WTC11 (cell line): Measurements from ENCODE around the gene RFC2. TPM values are rescaled to one million over a fixed set of nuclear protein-coding genes. Genes with fewer than 3 reads are reported as not detected.

Experiments used
- ATAC-seq: fragments of 200-7000 bp; cut with Tn5 transposase; 2 replicates; pipeline ENCODE4 v1.10.0; 2021; ENCODE audit warnings: mild to moderate bottlenecking, moderate library complexity
- CTCF ChIA-PET: fragments of 300-600 bp; sonication (Branson Sonifier 250); formaldehyde crosslinking; loops from one replicate; lab custom pipeline; 2021; ENCODE audit warnings: antibody characterized with exemption; lab: Charles Lee
- POLR2A ChIA-PET: fragments of 350-600 bp; sonication (Branson Sonifier 250); formaldehyde crosslinking; loops from one replicate; lab custom pipeline; 2021; ENCODE audit warnings: antibody characterized with exemption; lab: Charles Lee
- DNase-seq: peaks from one replicate; pipeline ENCODE4 v3.0.0; 2021; ENCODE audit warnings: low spot score
- H3K27ac Mint-ChIP-seq: 2 replicates; pipeline ENCODE4 v1.8.0; 2021; ENCODE audit warnings: mixed read lengths
- H3K27me3 Mint-ChIP-seq: 2 replicates; pipeline ENCODE4 v1.8.0; 2021; ENCODE audit warnings: low read depth, mild to moderate bottlenecking, moderate library complexity, mixed read lengths
- H3K36me3 Mint-ChIP-seq: 2 replicates; pipeline ENCODE4 v1.8.0; 2021; ENCODE audit warnings: mixed read lengths
- H3K4me1 Mint-ChIP-seq: 2 replicates; pipeline ENCODE4 v1.8.0; 2022; ENCODE audit warnings: mixed read lengths
- H3K4me3 Mint-ChIP-seq: 2 replicates; pipeline ENCODE4 v1.8.0; 2021; ENCODE audit warnings: mild to moderate bottlenecking, moderate library complexity, mixed read lengths
- H3K9me3 Mint-ChIP-seq: 2 replicates; pipeline ENCODE4 v1.8.0; 2021; ENCODE audit warnings: mixed read lengths
- ATF1 ChIP-seq: sonication (generic); formaldehyde crosslinking; IDR thresholded peaks from 2 replicates; pipeline ENCODE4 v1.8.1; 2023; ENCODE audit warnings: mild to moderate bottlenecking, moderate library complexity, missing genetic modification reagents
- CREB1 ChIP-seq: sonication (generic); formaldehyde crosslinking; IDR thresholded peaks from 2 replicates; pipeline ENCODE4 v1.8.0; 2023; ENCODE audit warnings: mild to moderate bottlenecking, missing genetic modification reagents
- ESRRA ChIP-seq: sonication (generic); formaldehyde crosslinking; IDR thresholded peaks from 2 replicates; pipeline ENCODE4 v1.8.1; 2022; ENCODE audit warnings: mild to moderate bottlenecking, missing genetic modification reagents, borderline replicate concordance
- GTF2I ChIP-seq: fragments of 250-450 bp; sonication (Bioruptor Pico); conservative IDR thresholded peaks from 2 replicates; pipeline ENCODE4 v1.4.0; 2021; ENCODE audit warnings: mild to moderate bottlenecking
- JUN ChIP-seq: sonication (generic); formaldehyde crosslinking; IDR thresholded peaks from 2 replicates; pipeline ENCODE4 v1.8.0; 2023; ENCODE audit warnings: mild to moderate bottlenecking, missing genetic modification reagents
- MYBL2 ChIP-seq: sonication (generic); formaldehyde crosslinking; IDR thresholded peaks from 2 replicates; pipeline ENCODE4 v1.8.1; 2023; ENCODE audit warnings: mild to moderate bottlenecking, moderate library complexity, missing genetic modification reagents
- NFYB ChIP-seq: sonication (generic); formaldehyde crosslinking; conservative IDR thresholded peaks from 2 replicates; pipeline ENCODE4 v1.8.0; 2022; ENCODE audit warnings: low read depth, missing genetic modification reagents
- NR2C2 ChIP-seq: sonication (generic); formaldehyde crosslinking; IDR thresholded peaks from 2 replicates; pipeline ENCODE4 v1.8.0; 2022; ENCODE audit warnings: mild to moderate bottlenecking, missing genetic modification reagents
- OVOL2 ChIP-seq: fragments of 250-450 bp; sonication (Bioruptor Pico); IDR thresholded peaks from 2 replicates; pipeline ENCODE4 v1.9.0; 2021; ENCODE audit warnings: mild to moderate bottlenecking, borderline replicate concordance
- PRRX2 ChIP-seq: fragments of 250-450 bp; sonication (Bioruptor Pico); IDR thresholded peaks from 2 replicates; pipeline ENCODE4 v1.8.0; 2021; ENCODE audit warnings: mild to moderate bottlenecking
- SP1 ChIP-seq: sonication (generic); formaldehyde crosslinking; conservative IDR thresholded peaks from 2 replicates; pipeline ENCODE4 v1.8.1; 2022; ENCODE audit warnings: missing genetic modification reagents
- TEAD1 ChIP-seq: sonication (generic); formaldehyde crosslinking; IDR thresholded peaks from 2 replicates; pipeline ENCODE4 v1.8.0; 2022; ENCODE audit warnings: mild to moderate bottlenecking, missing genetic modification reagents
- ZNF219 ChIP-seq: sonication (generic); formaldehyde crosslinking; IDR thresholded peaks from 2 replicates; pipeline ENCODE4 v1.8.0; 2023; ENCODE audit warnings: missing genetic modification reagents, mild to moderate bottlenecking, borderline replicate concordance
- ZNF317 ChIP-seq: sonication (generic); formaldehyde crosslinking; IDR thresholded peaks from 2 replicates; pipeline ENCODE4 v1.8.1; 2023; ENCODE audit warnings: low read depth, mild to moderate bottlenecking, moderate library complexity, missing genetic modification reagents, borderline replicate concordance
- ZNF396 ChIP-seq: fragments of 250-450 bp; sonication (Bioruptor Pico); IDR thresholded peaks from 2 replicates; pipeline ENCODE4 v1.8.0; 2021; ENCODE audit warnings: mild to moderate bottlenecking, moderate library complexity, borderline replicate concordance
- total RNA-seq: library from RNA; stranded (reverse); gene quantifications from 3 replicates; pipeline ENCODE4 v1.2.3, GENCODE V29; 2021
- TF ChIP-seq, protein P1 (sequence below): sonication (generic); formaldehyde crosslinking; IDR thresholded peaks from 2 replicates; pipeline ENCODE4 v1.8.0; 2022; ENCODE audit warnings: mild to moderate bottlenecking, missing genetic modification reagents
- TF ChIP-seq, protein P2 (sequence below): sonication (generic); formaldehyde crosslinking; conservative IDR thresholded peaks from 2 replicates; pipeline ENCODE4 v1.8.1; 2023; ENCODE audit warnings: mild to moderate bottlenecking, low read depth, missing genetic modification reagents, moderate library complexity
- TF ChIP-seq, protein P3 (sequence below): fragments of 250-450 bp; sonication (Bioruptor Pico); conservative IDR thresholded peaks from 2 replicates; pipeline ENCODE4 v1.9.0; 2021; ENCODE audit warnings: mild to moderate bottlenecking
- TF ChIP-seq, protein P4 (sequence below): fragments of 250-450 bp; sonication (Bioruptor Pico); IDR thresholded peaks from 2 replicates; pipeline ENCODE4 v1.8.0; 2021; ENCODE audit warnings: mild to moderate bottlenecking
- TF ChIP-seq, protein P5 (sequence below): sonication (generic); formaldehyde crosslinking; IDR thresholded peaks from 2 replicates; pipeline ENCODE4 v1.8.0; 2023; ENCODE audit warnings: missing genetic modification reagents
- TF ChIP-seq, protein P6 (sequence below): sonication (generic); formaldehyde crosslinking; IDR thresholded peaks from 2 replicates; pipeline ENCODE4 v1.8.0; 2022; ENCODE audit warnings: mild to moderate bottlenecking, missing genetic modification reagents
- TF ChIP-seq, protein P7 (sequence below): sonication (generic); formaldehyde crosslinking; IDR thresholded peaks from 2 replicates; pipeline ENCODE4 v1.8.0; 2022; ENCODE audit warnings: mild to moderate bottlenecking, missing genetic modification reagents

The RFC2 gene
- total RNA-seq, 1 experiment from 2014 or later, result 80.7 TPM

DNA sequence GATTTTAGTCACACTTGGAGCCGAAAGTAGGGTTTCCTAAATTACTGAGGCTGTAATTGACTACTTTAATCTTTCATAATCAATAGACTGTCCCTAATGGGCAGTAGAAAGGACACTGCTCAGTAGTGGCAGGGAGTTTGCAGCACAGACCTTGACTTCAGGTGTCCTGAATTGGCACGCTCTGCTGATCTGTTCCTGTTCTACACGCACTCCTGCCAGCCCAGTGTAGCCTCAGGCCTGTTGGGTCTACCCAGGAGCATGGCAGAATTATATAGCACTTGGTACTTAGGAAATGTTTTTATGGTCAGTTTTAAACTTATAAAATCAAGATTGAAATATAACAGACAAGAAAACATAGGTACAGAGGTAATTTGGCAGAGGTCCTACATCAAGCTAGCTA lies 71.1 kb downstream of the RFC2 start (continued):
- TF ChIP-seq ZNF317 (CRISPR knock-in tag) (no peak), ZNF219 (CRISPR knock-in tag) (no peak), OVOL2 (no peak)

DNA sequence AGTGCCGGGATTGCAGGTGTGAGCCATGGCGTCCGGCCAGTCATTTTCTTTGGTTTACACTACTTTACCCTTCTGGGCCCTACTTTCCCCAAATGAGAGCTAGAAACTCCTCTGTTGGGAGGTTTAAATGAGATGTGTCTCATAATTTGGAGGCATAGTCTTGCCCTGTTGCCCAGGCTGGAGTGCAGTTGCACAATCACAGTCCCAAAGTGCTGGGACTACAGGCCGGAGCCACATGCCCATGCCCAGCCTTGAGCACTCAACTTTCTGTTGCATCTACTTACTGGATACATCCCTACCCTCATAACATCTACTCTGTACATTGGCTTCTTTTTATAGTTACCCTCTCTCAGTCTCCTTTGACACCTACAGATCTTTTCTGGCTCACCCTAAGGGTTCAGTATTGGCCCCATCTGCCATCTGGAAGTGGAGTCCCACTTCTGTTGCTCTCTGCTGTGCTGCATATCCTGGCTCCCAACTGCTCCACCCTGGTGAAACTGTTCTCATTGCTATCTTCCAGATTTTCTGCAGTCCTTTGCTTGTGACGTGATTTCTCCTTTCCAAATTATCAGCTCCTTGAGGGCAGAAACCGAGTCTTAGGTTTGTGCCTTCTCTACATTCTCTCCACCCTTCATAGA lies 71.6 kb downstream of the RFC2 start:
- POLR2A ChIA-PET, result interaction anchor here (1.0 to 1.4 kb wide), 2 partner anchors 9 to 11 kb away, joined by 3 to 5 read pairs; partner anchors contain the start of gene EIF4H
- Mint-ChIP-seq H3K4me1 (peaks cover 56% of the 10 kb centered on the region), H3K27ac (peak overlapping the region; percentile 82), H3K36me3 (peaks cover 21% of the 10 kb centered on the region), H3K4me3 (no peak overlapping the region), H3K27me3 (no peaks in the 10 kb centered on the region), H3K9me3 (no peaks in the 10 kb centered on the region)
- TF ChIP-seq ATF1 (CRISPR knock-in tag) (no peak), ZNF317 (CRISPR knock-in tag) (no peak), SP1 (CRISPR knock-in tag) (no peak), JUN (CRISPR knock-in tag) (no peak)
- TF ChIP-seq, protein P1, sequence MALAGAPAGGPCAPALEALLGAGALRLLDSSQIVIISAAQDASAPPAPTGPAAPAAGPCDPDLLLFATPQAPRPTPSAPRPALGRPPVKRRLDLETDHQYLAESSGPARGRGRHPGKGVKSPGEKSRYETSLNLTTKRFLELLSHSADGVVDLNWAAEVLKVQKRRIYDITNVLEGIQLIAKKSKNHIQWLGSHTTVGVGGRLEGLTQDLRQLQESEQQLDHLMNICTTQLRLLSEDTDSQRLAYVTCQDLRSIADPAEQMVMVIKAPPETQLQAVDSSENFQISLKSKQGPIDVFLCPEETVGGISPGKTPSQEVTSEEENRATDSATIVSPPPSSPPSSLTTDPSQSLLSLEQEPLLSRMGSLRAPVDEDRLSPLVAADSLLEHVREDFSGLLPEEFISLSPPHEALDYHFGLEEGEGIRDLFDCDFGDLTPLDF (CRISPR knock-in tag), result no peak
- TF ChIP-seq, protein P2, sequence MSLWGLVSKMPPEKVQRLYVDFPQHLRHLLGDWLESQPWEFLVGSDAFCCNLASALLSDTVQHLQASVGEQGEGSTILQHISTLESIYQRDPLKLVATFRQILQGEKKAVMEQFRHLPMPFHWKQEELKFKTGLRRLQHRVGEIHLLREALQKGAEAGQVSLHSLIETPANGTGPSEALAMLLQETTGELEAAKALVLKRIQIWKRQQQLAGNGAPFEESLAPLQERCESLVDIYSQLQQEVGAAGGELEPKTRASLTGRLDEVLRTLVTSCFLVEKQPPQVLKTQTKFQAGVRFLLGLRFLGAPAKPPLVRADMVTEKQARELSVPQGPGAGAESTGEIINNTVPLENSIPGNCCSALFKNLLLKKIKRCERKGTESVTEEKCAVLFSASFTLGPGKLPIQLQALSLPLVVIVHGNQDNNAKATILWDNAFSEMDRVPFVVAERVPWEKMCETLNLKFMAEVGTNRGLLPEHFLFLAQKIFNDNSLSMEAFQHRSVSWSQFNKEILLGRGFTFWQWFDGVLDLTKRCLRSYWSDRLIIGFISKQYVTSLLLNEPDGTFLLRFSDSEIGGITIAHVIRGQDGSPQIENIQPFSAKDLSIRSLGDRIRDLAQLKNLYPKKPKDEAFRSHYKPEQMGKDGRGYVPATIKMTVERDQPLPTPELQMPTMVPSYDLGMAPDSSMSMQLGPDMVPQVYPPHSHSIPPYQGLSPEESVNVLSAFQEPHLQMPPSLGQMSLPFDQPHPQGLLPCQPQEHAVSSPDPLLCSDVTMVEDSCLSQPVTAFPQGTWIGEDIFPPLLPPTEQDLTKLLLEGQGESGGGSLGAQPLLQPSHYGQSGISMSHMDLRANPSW (CRISPR knock-in tag), result no peak
- ATAC-seq (no peak), DNase-seq (no peak)
- CTCF ChIA-PET, result interaction anchor here (0.9 to 3.6 kb wide), 12 partner anchors 8 to 223 kb away, joined by 3 to 22 read pairs (median 8); partner anchors contain the start of gene EIF4H

DNA sequence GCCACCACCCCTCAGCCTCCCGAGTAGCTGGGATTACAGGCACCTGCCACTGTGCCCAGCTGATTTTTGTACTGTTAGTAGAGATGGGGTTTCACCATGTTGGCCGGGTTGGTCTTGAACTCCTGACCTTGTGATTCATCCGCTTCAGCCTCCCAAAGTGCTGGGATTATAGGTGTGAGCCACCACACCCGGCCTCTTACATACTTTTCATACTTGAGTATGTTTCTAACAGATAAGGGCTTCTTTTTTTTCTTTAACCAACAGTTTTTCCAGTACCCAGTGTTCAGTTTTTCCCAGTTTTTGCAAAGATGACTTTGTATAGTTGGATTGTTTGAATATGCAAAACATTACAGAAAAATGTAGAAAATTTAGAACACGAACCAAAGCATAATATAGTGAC lies 72.4 kb downstream of the RFC2 start:
- H3K4me1 Mint-ChIP-seq, result peaks cover 58% of the 10 kb centered on the region
- H3K36me3 Mint-ChIP-seq, result peaks cover 19% of the 10 kb centered on the region
- CTCF ChIA-PET, result interaction anchor here (1.0 to 3.6 kb wide), 4 partner anchors 25 to 155 kb away, joined by 4 to 22 read pairs (median 8); no protein-coding TSS in a partner anchor
- no peaks in the 10 kb centered on the region for H3K9me3 Mint-ChIP-seq
- peak overlapping the region; percentile 82 for H3K27ac Mint-ChIP-seq
- DNase-seq (no peak), ATAC-seq (no peak)
- no peaks in the 10 kb centered on the region for H3K27me3 Mint-ChIP-seq
- POLR2A ChIA-PET, result interaction anchor here (0.6 to 1.0 kb wide), 2 partner anchors 8 to 16 kb away, joined by 4 to 5 read pairs; partner anchors contain the start of gene EIF4H
- no peak overlapping the region for H3K4me3 Mint-ChIP-seq
- TF ChIP-seq, protein P3, sequence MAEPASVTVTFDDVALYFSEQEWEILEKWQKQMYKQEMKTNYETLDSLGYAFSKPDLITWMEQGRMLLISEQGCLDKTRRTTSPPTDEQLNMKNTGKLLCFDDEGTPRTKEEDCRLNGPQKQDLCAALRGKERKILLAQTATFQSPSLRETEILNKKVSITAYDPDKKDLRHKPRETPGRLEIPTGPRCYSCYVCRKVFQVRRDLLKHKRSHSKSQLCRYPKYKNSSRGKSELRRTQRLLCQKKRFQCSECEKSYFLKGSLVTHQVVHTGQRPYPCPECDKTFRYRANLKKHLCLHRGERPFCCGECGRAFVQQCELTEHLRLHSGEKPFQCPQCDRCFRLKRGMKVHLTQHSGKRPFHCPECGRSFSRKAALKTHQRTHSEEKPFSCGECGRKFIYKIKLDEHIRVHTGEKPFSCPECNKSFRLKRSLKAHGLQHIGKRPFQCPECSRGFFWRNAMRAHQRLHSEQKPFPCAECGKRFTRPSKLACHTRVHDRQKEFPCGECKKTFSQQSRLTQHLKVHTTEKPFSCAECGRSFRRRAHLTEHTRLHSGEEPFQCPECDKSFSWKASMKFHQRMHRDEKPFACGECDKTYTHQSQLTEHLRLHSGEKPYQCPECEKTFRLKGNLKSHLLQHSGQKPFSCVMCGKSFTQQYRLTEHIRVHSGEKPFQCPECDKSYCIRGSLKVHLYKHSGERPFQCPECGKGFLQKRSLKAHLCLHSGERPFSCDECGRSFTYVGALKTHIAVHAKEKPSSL, result no peak
- TF ChIP-seq GTF2I (CRISPR knock-in tag) (no peak), NFYB (CRISPR knock-in tag) (no peak), TEAD1 (no peak), PRRX2 (CRISPR knock-in tag) (no peak), ZNF317 (CRISPR knock-in tag) (no peak), ZNF396 (CRISPR knock-in tag) (no peak), ESRRA (CRISPR knock-in tag) (no peak), MYBL2 (no peak), NR2C2 (no peak), CREB1 (CRISPR knock-in tag) (no peak)
- TF ChIP-seq, protein P4, sequence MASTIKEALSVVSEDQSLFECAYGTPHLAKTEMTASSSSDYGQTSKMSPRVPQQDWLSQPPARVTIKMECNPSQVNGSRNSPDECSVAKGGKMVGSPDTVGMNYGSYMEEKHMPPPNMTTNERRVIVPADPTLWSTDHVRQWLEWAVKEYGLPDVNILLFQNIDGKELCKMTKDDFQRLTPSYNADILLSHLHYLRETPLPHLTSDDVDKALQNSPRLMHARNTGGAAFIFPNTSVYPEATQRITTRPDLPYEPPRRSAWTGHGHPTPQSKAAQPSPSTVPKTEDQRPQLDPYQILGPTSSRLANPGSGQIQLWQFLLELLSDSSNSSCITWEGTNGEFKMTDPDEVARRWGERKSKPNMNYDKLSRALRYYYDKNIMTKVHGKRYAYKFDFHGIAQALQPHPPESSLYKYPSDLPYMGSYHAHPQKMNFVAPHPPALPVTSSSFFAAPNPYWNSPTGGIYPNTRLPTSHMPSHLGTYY (CRISPR knock-in tag), result no peak
- TF ChIP-seq, protein P5, sequence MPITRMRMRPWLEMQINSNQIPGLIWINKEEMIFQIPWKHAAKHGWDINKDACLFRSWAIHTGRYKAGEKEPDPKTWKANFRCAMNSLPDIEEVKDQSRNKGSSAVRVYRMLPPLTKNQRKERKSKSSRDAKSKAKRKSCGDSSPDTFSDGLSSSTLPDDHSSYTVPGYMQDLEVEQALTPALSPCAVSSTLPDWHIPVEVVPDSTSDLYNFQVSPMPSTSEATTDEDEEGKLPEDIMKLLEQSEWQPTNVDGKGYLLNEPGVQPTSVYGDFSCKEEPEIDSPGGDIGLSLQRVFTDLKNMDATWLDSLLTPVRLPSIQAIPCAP (CRISPR knock-in tag), result no peak
- TF ChIP-seq, protein P6, sequence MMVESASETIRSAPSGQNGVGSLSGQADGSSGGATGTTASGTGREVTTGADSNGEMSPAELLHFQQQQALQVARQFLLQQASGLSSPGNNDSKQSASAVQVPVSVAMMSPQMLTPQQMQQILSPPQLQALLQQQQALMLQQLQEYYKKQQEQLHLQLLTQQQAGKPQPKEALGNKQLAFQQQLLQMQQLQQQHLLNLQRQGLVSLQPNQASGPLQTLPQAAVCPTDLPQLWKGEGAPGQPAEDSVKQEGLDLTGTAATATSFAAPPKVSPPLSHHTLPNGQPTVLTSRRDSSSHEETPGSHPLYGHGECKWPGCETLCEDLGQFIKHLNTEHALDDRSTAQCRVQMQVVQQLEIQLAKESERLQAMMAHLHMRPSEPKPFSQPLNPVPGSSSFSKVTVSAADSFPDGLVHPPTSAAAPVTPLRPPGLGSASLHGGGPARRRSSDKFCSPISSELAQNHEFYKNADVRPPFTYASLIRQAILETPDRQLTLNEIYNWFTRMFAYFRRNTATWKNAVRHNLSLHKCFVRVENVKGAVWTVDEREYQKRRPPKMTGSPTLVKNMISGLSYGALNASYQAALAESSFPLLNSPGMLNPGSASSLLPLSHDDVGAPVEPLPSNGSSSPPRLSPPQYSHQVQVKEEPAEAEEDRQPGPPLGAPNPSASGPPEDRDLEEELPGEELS (CRISPR knock-in tag), result no peak
- TF ChIP-seq, protein P7, sequence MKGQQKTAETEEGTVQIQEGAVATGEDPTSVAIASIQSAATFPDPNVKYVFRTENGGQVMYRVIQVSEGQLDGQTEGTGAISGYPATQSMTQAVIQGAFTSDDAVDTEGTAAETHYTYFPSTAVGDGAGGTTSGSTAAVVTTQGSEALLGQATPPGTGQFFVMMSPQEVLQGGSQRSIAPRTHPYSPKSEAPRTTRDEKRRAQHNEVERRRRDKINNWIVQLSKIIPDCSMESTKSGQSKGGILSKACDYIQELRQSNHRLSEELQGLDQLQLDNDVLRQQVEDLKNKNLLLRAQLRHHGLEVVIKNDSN (CRISPR knock-in tag), result no peak
